GM12865 (cell line): ENCODE data around the gene FAM193B.

ENCODE experiments used
- DNase-seq: peaks from one replicate; pipeline ENCODE4 v3.0.0; 2010; ENCODE audit warnings: low read depth
- H3K4me3 ChIP-seq: 2 replicates; pipeline ENCODE4 v1.5.1; 2011; ENCODE audit warnings: mild to moderate bottlenecking, low read depth, low read length, control low read depth
- CTCF ChIP-seq: IDR thresholded peaks from 2 replicates; pipeline ENCODE4 v1.5.1; 2011; ENCODE audit warnings: low read length, control low read depth, low read depth, inconsistent platforms; ENCODE audit not compliant: insufficient read depth; ENCODE audit errors: missing control alignments

The FAM193B gene

DNA sequence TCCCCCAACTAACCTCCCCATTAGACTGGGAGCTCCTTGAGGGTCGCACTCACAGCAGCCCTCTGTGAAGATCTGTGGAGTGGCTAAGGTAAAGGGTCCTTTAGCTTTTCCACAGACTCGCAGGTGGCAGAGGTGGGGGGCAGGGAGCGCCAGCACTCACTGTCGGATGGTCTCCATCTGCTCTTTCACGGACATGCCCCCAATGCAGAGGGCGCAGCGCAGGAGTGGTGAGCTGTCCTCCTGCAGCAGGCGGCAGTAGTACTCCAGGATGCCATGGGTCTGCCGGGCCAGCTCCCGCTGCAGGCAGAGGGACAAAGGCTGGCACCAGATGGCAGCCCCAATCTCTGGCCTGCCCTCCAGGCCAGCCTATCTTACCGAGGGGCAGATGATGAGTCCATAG lies 39.8 kb downstream of the FAM193B start:
- H3K4me3 ChIP-seq: no peak overlapping the region
- TF ChIP-seq CTCF: no peak
- DNase-seq: no peak

DNA sequence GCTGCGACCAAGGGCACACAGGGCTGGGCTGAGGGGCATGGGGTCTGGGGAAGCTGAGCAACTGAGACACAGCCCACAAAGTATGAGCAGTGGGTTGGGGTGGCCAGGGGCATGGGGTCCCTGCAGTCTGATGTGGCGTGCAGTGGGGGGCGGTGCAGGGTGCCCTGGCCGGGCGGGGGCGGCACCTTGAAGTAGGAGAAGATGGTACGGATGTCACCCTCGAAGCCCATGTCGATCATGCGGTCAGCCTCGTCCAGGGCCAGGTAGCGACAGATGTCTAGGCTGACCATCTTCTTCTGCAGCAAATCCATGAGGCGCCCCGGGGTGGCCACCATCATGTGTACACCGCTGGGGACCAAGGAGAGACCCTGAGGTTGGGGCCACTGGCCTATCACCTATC lies 40.9 kb downstream of the FAM193B start:
- no peak overlapping the region for H3K4me3 ChIP-seq
- no peak for DNase-seq
- no peak for TF ChIP-seq CTCF

DNA sequence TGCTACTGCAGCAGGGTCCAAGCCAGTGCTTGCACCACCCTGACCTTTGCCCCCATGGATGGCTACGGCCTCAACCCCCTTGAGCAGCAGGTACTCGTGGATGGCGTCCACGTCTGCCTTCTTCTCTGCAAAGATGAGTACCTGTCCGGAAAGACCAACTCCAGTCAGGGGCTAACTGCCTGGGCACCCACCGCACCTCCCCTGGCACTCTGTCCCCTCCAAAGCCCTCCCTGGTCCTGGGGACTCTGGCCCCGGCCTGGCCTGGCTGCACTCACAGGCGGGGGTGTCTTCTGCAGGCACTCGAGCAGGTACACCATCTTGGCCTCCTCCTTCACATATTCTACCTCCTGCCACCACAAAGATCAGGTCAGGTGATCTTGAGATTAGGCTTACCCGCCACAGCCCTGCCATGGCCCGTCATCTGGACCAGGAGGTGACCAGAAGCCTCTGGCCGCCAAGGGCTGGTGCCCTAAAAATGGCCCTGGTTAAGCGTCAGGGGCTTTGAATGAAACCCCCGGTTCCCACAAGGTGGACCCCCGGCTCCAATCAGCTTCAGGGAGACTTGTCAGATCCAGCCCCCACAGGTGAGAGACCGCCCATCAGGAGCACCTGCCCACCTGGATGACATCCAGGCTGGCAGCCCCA lies 41.5 kb downstream of the FAM193B start:
- no peak for DNase-seq
- TF ChIP-seq CTCF: no peak
- H3K4me3 ChIP-seq: no peak overlapping the region

GRCh38 chr5:177511796-177512675 lies 42.3 kb downstream of the FAM193B start:
- no peak for TF ChIP-seq CTCF
- DNase-seq: no peak
- no peak overlapping the region for H3K4me3 ChIP-seq

GRCh38 chr5:177511181-177511580 lies 43.2 kb downstream of the FAM193B start:
- no peak overlapping the region for H3K4me3 ChIP-seq
- TF ChIP-seq CTCF: no peak
- DNase-seq: no peak

DNA sequence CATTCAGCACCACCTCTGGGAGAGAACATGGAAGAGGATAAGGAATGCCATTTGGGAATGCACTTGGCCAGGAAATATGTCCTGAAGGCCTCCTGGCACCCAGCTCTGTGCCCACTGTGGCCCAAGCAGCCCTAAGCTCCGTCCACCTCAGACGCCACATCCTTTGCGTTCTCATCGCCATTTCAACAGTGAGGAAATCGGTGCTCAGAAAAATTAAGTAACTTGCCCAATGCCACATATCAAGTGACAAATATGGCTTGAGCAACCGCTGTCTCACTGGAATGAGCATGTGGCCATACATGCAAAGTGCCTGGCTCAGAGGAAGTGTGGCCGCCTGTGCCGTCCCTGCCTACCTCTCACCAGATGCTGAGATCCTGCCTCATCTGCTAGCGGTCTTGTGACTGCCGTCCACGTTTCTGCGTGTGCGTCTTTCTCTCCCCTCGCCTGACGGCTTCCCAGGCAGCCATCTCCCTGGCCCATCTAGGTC lies 43.8 kb downstream of the FAM193B start:
- H3K4me3 ChIP-seq: peak overlapping the region; percentile 62
- DNase-seq: peak; percentile 75
- no peak for TF ChIP-seq CTCF
